CD4-positive, alpha-beta T cell treated with Interleukin-4 for 1 hour (primary cell): ENCODE data around the gene NCEH1.
"Not testable (repeated sequence)": the region's sequence is repeated elsewhere in the genome, so short reads cannot be mapped to it uniquely, and the experiment has no call there.

Experiments used
- DNase-seq, 2 donors: peaks; one replicate each; pipeline ENCODE4 v3.0.0-alpha.2; 2020 to 2022

The NCEH1 gene

GRCh38 chr3:172609750-172610149 is 101.1 kb downstream of the NCEH1 start:
- no peak for DNase-seq

DNA sequence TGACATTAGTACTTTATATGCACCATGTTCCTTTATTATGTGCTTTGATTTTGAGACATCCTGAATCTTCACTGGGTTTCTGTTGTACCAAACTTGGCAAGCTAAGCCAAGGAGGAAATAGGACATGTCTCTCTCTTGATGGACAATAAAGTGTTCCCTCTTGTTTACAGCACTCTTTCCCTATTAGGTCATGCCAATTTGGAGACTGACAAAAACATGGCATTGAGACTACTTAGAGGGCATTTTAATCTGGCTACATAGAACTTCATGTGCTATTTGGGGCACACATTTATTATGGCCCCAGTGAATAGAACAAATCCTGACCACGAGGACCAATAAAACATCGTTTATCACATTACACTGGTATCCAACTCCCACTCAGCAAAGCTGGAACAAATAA is 102.3 kb downstream of the NCEH1 start:
- no peak for DNase-seq

GRCh38 chr3:172607305-172608121 is 103.4 kb downstream of the NCEH1 start:
- DNase-seq, result no peak

DNA sequence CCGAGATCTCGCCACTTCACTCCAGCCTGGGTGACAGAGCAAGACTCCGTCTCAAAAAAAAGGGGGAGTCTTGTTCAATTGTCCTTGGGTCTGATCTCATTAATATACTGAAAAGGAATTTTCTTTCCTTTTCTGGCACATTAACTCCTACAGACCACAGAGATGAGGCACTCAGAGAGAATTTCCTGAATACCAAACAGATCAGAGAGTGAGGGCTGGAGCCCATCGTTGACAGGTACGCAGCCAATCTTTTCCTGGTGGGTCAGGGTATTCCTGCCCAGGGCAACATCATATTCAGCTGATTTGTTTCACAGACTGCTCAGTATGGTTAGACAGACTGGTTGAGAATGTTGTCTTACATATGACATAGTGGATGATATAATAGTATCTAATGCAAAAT is 104.8 kb downstream of the NCEH1 start:
- DNase-seq, result no peak

DNA sequence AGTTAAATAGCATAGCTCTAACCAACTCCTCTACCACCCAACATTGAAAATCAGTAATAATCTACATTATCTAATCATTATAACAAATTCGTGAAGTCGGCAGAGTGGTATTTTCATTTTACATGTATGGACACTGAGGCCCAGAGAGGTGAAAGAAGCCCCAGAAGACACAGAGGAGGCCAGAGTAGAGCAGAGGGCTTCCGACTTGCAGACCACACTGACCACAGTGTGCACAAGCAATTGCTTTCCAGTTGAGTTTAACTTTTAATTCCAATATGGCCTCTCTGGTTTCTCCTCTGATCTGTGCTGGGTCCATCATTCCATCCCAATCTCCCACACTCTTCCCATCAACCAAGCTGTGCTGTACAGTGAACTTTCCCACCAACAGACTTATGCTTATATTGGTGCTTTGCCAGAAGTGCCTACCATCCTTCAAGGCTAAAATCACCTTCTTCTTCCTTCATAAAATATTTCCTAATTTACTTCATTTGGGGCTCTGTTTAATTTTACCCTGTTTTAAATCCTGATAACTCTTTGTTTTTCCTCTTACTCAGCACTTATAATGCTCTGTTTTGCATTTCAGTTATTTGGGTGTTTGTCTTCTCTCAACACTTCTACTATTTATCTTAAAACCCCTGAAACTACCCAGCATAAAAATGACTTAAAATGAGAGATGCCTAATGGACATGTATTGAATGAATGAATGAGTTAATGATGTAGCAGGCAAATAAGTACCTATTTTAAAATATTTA is 105.8 kb downstream of the NCEH1 start:
- DNase-seq, result no peak

DNA sequence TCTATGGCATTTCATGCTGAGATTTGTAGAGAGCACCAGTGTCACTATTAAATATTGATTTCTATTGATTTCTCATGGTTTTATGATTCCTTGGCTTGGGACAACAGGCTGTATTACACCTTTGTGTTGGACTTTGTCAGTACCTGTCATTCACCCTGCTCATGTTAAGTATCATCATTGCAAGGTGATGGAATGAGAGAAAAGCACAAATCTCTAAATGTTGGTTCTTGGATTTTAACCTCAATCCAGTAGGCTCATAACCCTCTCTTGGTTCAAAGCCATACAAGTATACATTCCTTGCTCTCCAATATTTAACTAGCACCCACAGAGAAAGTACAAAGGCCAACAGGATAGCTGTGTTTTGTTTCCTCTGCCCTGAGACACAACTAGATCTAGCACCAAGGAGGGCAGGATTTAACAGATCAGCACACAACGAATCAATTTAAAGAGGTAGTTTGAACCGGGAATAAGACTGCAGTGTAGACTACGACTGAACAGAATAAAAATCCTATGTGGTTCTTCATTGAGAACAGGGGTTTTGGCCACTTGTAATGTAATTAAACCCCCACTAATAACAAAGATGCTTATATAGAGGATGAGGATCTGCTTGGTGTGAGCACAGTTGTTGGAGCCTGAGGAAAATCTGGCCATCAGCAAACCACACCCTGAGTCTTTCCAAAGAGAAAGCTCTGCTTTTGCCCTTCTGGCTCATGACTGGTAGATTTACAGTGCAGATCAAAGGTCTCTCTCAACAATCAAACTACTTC is 109.6 kb downstream of the NCEH1 start:
- DNase-seq, result no peak

- no peak for DNase-seq
Measured at GRCh38 chr3:172600644-172601065, 110.2 kb downstream of the NCEH1 start.

DNA sequence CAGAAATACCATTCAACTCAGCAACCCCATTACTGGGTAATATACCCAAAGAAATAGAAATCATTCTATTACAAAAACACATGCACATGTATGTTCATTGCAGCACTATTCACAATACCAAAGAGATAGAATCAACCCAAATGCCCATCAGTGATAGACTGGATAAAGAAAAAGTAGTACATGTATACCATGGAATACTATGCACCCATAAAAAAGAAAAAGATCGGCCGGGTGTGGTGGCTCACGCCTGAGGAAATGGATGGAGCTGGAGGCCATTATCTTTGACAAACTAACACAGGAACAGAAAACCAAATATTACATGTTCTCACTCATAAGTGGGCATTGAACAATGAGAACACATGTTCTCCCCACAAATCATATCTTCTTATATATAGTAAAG is 112.0 kb downstream of the NCEH1 start:
- no peak for DNase-seq

DNA sequence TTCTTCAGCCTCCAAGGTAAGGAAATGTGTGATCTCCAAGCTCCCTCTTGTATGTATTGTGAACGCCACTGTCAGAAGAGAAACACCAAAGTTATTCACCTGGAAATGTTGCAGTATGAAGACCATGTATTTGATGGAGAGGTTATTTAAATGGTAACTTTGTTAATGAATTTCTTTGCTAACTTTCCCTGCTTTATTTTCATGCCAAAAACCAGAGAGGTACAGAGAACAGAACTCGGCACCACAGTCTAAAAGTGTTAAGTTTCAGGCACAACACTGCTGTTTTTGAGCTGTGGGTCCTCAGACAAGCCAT is 114.5 kb downstream of the NCEH1 start:
- no peak for DNase-seq

GRCh38 chr3:172595664-172596393 is 115.0 kb downstream of the NCEH1 start:
- DNase-seq, result peak; percentile 56 to 82

DNA sequence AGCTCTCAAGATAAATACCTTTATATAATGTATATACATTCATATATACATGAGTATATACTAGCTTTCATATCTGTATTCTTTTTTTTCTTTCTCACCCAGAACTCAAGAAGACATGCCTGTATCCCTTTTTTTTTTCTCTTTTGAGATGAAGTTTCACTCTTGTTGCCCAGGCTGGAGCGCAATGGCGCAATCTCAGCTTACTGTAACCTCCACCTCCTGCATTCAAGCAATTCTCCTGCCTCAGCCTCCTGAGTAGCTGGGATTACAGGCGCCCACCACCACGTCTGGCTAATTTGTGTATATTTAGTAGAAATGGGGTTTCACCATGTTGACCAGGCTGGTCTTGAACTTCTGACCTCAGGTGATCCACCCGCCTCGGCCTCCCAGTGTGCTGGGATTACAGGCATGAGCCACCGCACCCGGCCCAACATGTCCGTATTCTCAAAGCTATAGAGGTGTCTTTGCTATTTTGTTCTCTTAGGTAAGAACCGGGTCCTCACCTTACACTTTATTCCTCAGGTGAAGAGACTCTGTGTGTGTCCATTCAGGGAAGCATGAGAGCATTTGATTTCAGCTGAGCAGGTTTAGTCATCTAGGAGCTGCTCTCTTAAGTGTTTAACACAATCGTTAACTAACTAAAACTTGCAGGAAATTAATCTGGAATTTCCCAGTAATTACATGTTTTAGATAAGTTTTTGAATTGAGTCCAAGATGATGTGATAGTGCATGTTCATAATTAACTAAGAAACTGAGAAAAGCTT is 115.8 kb downstream of the NCEH1 start:
- not testable (repeated sequence) for DNase-seq

GRCh38 chr3:172592898-172593669 is 117.8 kb downstream of the NCEH1 start:
- DNase-seq, result no peak

- peak; percentile 83 to 89 for DNase-seq
Measured at GRCh38 chr3:172591876-172592771, 118.7 kb downstream of the NCEH1 start.

DNA sequence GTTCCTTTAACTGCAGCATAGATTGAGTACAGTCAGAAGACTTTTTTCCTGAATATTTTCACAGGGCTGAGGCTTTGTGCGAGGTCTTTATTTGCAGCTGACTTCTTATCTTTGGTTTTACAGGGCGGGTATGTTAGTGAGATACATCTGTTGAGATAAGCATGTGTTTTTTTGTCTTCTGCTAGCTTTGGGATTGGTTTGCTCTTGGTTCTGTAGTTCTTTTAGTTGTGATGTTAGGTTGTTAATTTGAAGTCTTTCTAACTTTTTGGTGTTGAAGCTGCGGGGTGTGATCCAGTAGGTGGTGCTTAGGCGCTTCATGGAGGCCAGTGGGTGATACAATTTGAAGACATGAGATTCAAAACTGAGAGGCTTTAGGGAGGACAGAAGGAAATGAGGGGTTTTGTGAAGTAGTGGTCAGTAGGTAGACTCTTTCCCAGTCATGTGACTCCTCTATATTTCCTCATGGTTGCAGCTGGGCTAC is 119.7 kb downstream of the NCEH1 start:
- no peak for DNase-seq

- no peak for DNase-seq
Measured at GRCh38 chr3:172586436-172586835, 124.4 kb downstream of the NCEH1 start.

DNA sequence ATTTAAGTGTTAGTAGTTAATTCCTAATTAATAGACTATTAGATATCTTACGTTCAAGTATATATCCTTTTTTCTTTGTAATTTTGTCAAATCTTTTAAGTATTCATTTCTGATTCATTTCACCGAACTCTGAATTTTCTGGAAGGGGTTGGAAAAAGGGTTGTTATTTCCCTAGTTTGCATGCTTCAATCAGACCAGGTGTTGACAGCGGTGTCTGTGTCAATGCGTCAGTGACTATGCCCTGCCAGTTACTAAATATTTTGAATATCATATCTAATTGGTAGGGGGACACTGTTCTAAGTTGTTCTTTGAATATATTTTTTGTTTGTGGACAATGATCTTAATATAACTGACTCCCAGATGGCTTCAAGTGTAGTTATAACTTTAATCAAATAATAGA is 124.9 kb downstream of the NCEH1 start:
- DNase-seq, result no peak

DNA sequence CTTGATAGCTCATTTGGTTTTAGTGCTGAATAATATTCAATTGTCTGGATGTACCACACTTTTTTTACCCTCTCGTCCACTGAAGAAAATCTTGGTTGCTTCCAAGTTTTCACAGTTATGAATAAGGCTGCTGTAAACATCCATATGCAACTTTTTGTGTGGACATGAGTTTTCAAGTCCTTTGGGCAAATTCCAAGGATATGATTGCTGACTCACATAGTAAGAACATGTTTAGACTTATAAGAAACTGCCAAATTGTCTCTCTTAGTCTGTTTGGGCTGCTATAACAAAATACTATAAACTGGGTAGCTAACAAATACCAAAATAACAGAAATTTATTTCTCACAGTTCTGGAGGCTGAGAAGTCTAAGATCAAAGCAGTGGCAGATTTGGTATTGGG is 128.2 kb downstream of the NCEH1 start:
- no peak for DNase-seq

DNA sequence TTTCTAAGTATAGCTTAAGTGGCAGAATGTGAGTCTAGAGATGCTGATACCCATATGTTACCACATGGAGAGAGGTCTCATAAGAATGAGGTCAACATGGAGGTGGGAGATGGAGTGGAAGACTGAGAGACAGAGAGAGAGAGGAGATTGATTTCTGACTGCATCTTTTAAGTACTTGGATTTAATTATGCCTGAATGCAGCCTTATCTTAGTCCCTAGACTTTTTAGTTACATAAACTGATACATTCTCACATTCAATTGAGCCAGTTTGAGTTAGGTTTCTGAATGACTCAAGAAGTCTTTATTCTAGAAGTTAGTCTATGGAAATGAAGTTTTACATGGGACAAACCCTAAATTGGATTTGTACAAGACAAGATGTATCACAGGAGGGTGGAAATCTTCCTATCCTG is 129.1 kb downstream of the NCEH1 start:
- no peak for DNase-seq

- no peak for DNase-seq
Measured at GRCh38 chr3:172580680-172581401, 130.0 kb downstream of the NCEH1 start.
